ENCODE results near the gene HTR6. TPM values are rescaled to one million over a fixed set of nuclear protein-coding genes. Genes with fewer than 3 reads are reported as not detected.

Gene HTR6
- polyA plus RNA-seq, 1 experiment, result not detected

DNA sequence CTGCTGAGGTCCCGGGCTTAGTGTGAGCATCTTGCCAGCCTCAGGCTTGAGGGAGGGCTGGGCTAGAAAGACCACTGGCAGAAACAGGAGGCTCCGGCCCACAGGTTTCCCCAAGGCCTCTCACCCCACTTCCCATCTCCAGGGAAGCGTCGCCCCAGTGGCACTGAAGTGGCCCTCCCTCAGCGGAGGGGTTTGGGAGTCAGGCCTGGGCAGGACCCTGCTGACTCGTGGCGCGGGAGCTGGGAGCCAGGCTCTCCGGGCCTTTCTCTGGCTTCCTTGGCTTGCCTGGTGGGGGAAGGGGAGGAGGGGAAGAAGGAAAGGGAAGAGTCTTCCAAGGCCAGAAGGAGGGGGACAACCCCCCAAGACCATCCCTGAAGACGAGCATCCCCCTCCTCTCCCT is 7.2 kb upstream of the HTR6 start:
- ChIA-PET CTCF (interaction anchor here (1.4 kb wide), 1 partner anchor 12 kb away, joined by 3 read pairs; no protein-coding TSS in a partner anchor), POLR2A (no interaction called here)
- DNase-seq (ENCODE audit: low read depth), result no peak
- TF ChIP-seq, protein P1, sequence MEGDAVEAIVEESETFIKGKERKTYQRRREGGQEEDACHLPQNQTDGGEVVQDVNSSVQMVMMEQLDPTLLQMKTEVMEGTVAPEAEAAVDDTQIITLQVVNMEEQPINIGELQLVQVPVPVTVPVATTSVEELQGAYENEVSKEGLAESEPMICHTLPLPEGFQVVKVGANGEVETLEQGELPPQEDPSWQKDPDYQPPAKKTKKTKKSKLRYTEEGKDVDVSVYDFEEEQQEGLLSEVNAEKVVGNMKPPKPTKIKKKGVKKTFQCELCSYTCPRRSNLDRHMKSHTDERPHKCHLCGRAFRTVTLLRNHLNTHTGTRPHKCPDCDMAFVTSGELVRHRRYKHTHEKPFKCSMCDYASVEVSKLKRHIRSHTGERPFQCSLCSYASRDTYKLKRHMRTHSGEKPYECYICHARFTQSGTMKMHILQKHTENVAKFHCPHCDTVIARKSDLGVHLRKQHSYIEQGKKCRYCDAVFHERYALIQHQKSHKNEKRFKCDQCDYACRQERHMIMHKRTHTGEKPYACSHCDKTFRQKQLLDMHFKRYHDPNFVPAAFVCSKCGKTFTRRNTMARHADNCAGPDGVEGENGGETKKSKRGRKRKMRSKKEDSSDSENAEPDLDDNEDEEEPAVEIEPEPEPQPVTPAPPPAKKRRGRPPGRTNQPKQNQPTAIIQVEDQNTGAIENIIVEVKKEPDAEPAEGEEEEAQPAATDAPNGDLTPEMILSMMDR (IDR thresholded peaks at IDR 0.05; ENCODE audit: insufficient read depth, low read depth, low read length), result no peak
- Histone ChIP-seq H3K27me3 (ENCODE audit: control insufficient read depth, insufficient read depth, low read length) (no peaks in the 10 kb centered on the region), H3K36me3 (ENCODE audit: control insufficient read depth, insufficient read depth, low read length) (peaks cover 25% of the 10 kb centered on the region), H3K4me3 (ENCODE audit: low read depth, low read length) (no peak overlapping the region)

DNA sequence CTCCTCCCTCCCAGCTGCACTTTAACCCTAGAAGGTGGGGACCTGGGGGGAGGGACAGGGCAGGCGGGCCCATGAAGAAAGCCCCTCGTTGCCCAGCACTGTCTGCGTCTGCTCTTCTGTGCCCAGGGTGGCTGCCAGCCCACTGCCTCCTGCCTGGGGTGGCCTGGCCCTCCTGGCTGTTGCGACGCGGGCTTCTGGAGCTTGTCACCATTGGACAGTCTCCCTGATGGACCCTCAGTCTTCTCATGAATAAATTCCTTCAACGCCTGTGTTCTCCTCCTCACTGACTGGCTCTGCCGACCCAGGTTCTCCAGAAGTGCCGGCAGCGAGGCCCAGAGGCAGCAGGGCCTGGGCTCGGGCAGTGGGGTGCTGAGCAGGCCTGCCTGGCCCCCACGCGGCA is 6.5 kb upstream of the HTR6 start:
- H3K36me3 ChIP-seq (ENCODE audit: control insufficient read depth, insufficient read depth, low read length), result peaks cover 25% of the 10 kb centered on the region
- peaks cover 3% of the 10 kb centered on the region for H3K27me3 ChIP-seq (ENCODE audit: control insufficient read depth, insufficient read depth, low read length)
- POLR2A ChIA-PET, result no interaction called here
- CTCF ChIA-PET, result no interaction called here
- H3K4me3 ChIP-seq (ENCODE audit: low read depth, low read length), result no peak overlapping the region
- no peak for DNase-seq (ENCODE audit: low read depth)
- TF ChIP-seq, protein P1 (IDR thresholded peaks at IDR 0.05; ENCODE audit: insufficient read depth, low read depth, low read length), result no peak

DNA sequence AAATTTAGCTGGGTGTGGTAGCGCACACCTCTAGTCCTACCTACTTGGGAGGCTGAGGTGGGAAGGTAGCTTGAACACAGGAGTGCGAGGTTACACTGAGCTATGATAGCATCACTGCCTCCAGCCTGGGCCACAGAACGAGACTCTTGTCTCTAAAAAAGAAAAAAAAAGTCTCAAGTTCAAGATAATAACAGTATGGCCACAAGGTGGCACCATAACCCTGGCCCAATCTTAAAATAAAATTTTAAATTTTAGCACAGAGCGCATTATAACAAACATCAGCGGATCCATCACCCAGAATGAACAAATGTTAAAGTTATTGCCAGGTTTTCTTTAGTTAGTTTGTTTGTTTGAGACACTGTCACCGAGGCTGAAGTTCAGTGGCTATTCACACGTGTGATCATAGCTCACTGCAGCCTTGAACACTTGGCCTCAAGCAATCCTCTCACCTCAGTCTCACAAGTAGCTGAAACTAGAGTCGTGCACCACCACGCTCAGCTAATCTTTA is 2.9 kb upstream of the HTR6 start:
- POLR2A ChIA-PET, result interaction anchor here (0.5 kb wide), 1 partner anchor 189 kb away, joined by 15 read pairs; no protein-coding TSS in a partner anchor
- H3K36me3 ChIP-seq (ENCODE audit: control insufficient read depth, insufficient read depth, low read length), result peaks cover 11% of the 10 kb centered on the region
- no peak for DNase-seq (ENCODE audit: low read depth)
- peaks cover 21% of the 10 kb centered on the region for H3K27me3 ChIP-seq (ENCODE audit: control insufficient read depth, insufficient read depth, low read length)
- no peak overlapping the region for H3K4me3 ChIP-seq (ENCODE audit: low read depth, low read length)
- CTCF ChIA-PET, result interaction anchor here (0.6 to 5.7 kb wide), 27 partner anchors 7 to 491 kb away, joined by 3 to 162 read pairs (median 4); no protein-coding TSS in a partner anchor
- TF ChIP-seq, protein P1 (IDR thresholded peaks at IDR 0.05; ENCODE audit: insufficient read depth, low read depth, low read length), result peak; percentile 65

DNA sequence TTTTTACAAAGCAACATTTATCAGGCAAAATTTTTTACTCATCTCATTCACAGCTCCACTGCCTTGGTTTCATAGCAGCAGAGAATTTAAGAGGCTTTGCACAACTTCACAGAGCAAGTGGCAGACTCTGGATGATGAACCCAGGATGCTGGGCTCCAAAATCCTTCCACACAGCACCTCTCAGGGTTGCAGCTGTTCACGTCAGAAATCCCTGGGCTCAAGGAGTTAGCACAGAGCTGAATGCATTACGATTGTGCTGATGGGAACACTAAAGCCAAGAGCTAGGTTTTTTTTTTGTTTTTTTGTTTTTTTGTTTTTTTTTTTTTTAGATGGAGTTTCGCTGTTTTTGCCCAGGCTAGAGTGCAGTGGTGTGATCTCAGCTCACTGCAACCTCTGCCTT is 2.4 kb upstream of the HTR6 start:
- ChIA-PET CTCF (interaction anchor here (0.6 to 5.7 kb wide), 27 partner anchors 9 to 490 kb away, joined by 3 to 162 read pairs (median 4); no protein-coding TSS in a partner anchor), POLR2A (no interaction called here)
- DNase-seq (ENCODE audit: low read depth), result no peak
- Histone ChIP-seq H3K36me3 (ENCODE audit: control insufficient read depth, insufficient read depth, low read length) (peaks cover 9% of the 10 kb centered on the region), H3K4me3 (ENCODE audit: low read depth, low read length) (no peak overlapping the region), H3K27me3 (ENCODE audit: control insufficient read depth, insufficient read depth, low read length) (peaks cover 24% of the 10 kb centered on the region)
- TF ChIP-seq, protein P1 (IDR thresholded peaks at IDR 0.05; ENCODE audit: insufficient read depth, low read depth, low read length), result no peak

DNA sequence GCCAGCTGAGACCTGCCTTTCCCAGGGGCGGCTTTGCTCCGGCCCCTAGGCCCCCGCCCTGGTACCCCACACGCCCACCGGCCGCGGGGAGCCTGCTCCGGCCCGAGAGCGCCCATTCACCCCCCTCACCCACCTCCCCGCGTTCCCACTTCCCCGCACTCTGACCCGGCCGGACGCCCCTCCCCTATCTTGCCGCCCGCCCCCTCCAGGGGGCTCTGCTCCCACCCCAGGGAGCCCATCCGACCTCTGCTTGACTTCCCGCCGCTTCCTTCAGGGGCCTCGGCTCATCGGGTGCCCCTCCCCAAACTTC is 466 bp downstream of the HTR6 start:
- TF ChIP-seq, protein P1 (IDR thresholded peaks at IDR 0.05; ENCODE audit: insufficient read depth, low read depth, low read length), result no peak
- CTCF ChIA-PET, result interaction anchor here (1.0 kb wide), 1 partner anchor 39 kb away, joined by 3 read pairs; no protein-coding TSS in a partner anchor
- Histone ChIP-seq H3K4me3 (ENCODE audit: low read depth, low read length) (no peak overlapping the region; the same call in 1 of the 2 replicates), H3K36me3 (ENCODE audit: control insufficient read depth, insufficient read depth, low read length) (no peaks in the 10 kb centered on the region), H3K27me3 (ENCODE audit: control insufficient read depth, insufficient read depth, low read length) (peaks cover 32% of the 10 kb centered on the region)
- no peak for DNase-seq (ENCODE audit: low read depth)
- POLR2A ChIA-PET, result no interaction called here

Measured in BJ (cell line).